Left hindlimb (tissue), 1 donor: ENCODE data around the gene EDN3.

Experiments used
- DNase-seq: peaks from one replicate; pipeline ENCODE4 v3.0.0-alpha.2; 2018

The EDN3 gene

DNA sequence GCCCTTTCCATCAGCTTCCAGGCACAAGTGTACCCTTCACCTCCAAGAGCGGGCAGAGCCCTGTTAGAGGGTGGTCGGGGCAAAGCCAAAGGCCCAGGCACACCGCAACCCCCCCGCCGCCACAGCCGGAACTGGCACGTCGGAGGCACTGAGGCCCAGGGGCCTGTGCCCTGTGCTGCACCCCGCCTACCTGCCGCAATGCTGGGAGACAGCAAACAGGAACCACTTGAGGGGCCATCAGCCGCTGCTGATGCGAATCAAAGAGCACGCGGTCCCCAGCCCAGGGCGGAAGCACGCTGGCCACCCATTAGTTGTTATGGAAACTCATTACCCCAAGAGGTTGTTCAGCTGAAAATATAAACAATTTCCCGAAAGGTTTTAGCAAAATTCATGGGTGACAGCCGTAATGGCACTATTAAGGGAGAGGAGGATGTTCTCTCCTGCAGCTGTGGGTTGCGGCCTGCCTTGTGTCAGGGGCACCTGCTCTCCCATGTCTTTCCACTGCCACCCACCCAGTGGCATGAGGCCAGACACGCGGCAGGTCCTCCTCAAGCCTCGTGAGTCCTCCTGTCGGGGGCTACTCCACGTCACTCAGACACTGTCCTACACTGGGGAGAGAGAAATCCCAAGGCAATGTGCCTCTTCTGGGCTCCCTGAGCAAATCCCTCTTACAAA, 65.3 kb downstream of the EDN3 start:
- peak; percentile 57 for DNase-seq

DNA sequence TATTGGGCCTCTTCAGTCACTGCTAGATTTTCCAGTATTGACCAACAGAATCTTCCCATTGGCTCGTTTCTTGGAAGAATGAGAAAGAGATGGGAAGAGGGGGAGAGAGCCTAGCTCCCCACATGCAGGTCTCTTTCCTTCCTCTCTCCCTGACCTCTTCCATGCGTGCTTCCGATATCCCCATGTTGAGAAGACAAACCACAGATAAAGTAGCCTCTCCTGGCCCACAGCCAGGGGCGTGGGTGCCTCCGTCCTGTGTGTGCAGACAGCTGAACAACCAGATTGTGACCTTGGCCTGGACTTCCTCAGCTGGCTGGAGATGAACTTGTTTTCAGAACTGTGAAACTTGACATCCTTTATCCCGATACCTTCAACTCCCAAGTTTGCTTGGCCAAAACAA, 71.0 kb downstream of the EDN3 start:
- DNase-seq = no peak

DNA sequence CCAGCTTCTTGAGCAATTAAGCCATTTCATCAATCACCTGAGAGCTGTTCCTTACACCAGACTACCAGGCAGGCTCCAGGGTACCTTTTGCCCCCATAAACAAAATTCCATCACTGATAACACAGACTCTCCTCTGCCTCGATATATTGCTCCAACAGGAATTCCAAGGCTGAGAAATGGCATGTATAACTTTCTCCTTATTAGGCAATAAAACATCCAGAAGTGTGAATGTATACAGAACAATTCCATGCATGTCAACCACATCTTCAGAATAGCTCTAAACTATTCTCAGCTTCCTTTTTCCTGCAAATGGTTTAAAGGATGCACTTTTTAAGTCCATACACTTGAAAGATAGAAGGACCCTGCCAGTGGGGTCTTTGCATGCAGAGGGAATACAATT, 73.8 kb downstream of the EDN3 start:
- no peak for DNase-seq

DNA sequence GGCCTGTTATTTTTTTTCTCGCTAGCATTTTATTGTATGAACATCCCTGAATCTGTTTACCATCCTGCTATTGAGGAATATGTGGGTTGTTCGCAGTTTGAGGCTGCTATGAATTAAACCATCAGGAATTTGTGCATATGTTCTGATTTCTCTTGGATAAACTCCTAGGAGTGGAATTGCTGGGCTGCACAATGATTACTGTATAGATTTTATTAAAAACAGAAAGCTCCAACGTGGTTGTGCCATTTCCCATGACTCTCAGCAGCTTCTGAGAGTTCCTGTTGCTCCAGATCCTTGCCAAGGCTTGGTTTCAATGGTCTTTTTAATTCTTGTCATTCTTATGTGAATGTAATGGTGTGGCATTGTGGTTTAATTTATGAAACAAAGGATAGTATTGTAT, 75.1 kb downstream of the EDN3 start:
- no peak for DNase-seq
